Panc1 (cell line): ENCODE results near the gene RBM7. TPM values are rescaled to one million over a fixed set of nuclear protein-coding genes. Genes with fewer than 3 reads are reported as not detected.

ENCODE experiments used
- ATAC-seq: fragments of 200-7000 bp; cut with Tn5 transposase; 2 replicates; pipeline ENCODE4 v1.9.1; 2020; ENCODE audit warnings: mild to moderate bottlenecking, moderate library complexity
- BruUV-seq: library from RNA; stranded (reverse); fragments of 400-500 nt; replicated peaks from 2 replicates; lab custom pipeline; 2021; lab: Mats Ljungman, UMichigan
- CTCF ChIA-PET: fragments of 300-600 bp; sonication (Branson Sonifier 250); formaldehyde crosslinking; loops from one replicate; lab custom pipeline; 2022; ENCODE audit warnings: antibody characterized with exemption; lab: Charles Lee
- POLR2A ChIA-PET: fragments of 300-600 bp; sonication (Branson Sonifier 250); formaldehyde crosslinking; loops from one replicate; lab custom pipeline; 2022; ENCODE audit warnings: antibody characterized with exemption; lab: Charles Lee
- DNase-seq: peaks from one replicate; pipeline ENCODE4 v3.0.0-alpha.2; 2010; ENCODE audit warnings: low read depth, low spot score
- H3K27ac ChIP-seq: 2 replicates; pipeline ENCODE4 v1.5.1; 2011; ENCODE audit warnings: mild to moderate bottlenecking, low read length, inconsistent platforms
- H3K27me3 ChIP-seq: fragments of 200-500 bp; sonication (Bioruptor generic); 2 replicates; pipeline ENCODE4 v1.6.0; 2014; ENCODE audit warnings: low read length, inconsistent platforms; ENCODE audit not compliant: control insufficient read depth, insufficient read depth
- H3K36me3 ChIP-seq: fragments of 200-500 bp; sonication (Bioruptor generic); 2 replicates; pipeline ENCODE4 v1.5.1; 2014; ENCODE audit warnings: inconsistent platforms, mild to moderate bottlenecking, low read length, moderate library complexity; ENCODE audit not compliant: control insufficient read depth, insufficient read depth
- H3K4me1 ChIP-seq: 2 replicates; pipeline ENCODE4 v1.5.1; 2011; ENCODE audit warnings: inconsistent platforms, mild to moderate bottlenecking, low read length, moderate library complexity; ENCODE audit not compliant: control insufficient read depth, insufficient read depth
- H3K4me3 ChIP-seq, 2 experiments: 2 replicates each; pipeline ENCODE4 v1.5.1; 2011 to 2012; ENCODE audit warnings: low read depth in 2 of 2, low read length in 2 of 2, mild to moderate bottlenecking in 2 of 2, inconsistent platforms in 1 of 2, moderate library complexity in 1 of 2
- H3K9me3 ChIP-seq: fragments of 200-500 bp; sonication (Bioruptor generic); 2 replicates; pipeline ENCODE4 v1.5.1; 2014; ENCODE audit warnings: low read depth, mild to moderate bottlenecking, inconsistent platforms, low read length, moderate library complexity; ENCODE audit not compliant: control insufficient read depth, insufficient read depth
- POLR2AphosphoS5 ChIP-seq: IDR thresholded peaks from 2 replicates; pipeline ENCODE4 v1.6.1; 2012; ENCODE audit warnings: mild to moderate bottlenecking, low read depth, low read length, moderate library complexity
- SIN3A ChIP-seq: IDR thresholded peaks from 2 replicates; pipeline ENCODE4 v1.6.1; 2012; ENCODE audit warnings: low read depth, mild to moderate bottlenecking, low read length, moderate library complexity, borderline replicate concordance; ENCODE audit not compliant: insufficient read depth
- TCF7L2 ChIP-seq: IDR thresholded peaks from 2 replicates; pipeline ENCODE4 v1.6.1; 2011; ENCODE audit warnings: mild to moderate bottlenecking, low read depth, low read length, inconsistent platforms
- in situ Hi-C: cut with HindIII; loops from 2 replicates; pipeline ENCODE4 v1.10.0; 2016; ENCODE audit warnings: low sequenced_read_pairs, low pct_unique_long_range_greater_than_20kb
- intact Hi-C: fragments of 100-400 bp; cut with micrococcal nuclease; formaldehyde crosslinking; loops from one replicate; pipeline ENCODE4 v1.10.0; 2022; ENCODE audit not compliant: unreplicated experiment
- total RNA-seq: library from RNA; stranded (reverse); gene quantifications from one replicate; pipeline ENCODE4 v1.2.1, GENCODE V29; 2021; ENCODE audit not compliant: unreplicated experiment
- TF ChIP-seq, protein P1 (sequence below): fragments of 450-650 bp; IDR thresholded peaks from 2 replicates; pipeline ENCODE4 v1.5.1; 2017; ENCODE audit warnings: mild to moderate bottlenecking
- TF ChIP-seq, protein P2 (sequence below), 2 experiments: IDR thresholded peaks; 2 replicates each; pipeline ENCODE4 v1.6.1; 2011 to 2012; ENCODE audit warnings: low read depth in 2 of 2, control low read depth in 1 of 2, low read length in 1 of 2, mild to moderate bottlenecking in 1 of 2, moderate library complexity in 1 of 2; ENCODE audit not compliant: insufficient read depth in 1 of 2

RBM7 gene
- total RNA-seq, 1 experiment from 2014 or later: 35.2 TPM

DNA sequence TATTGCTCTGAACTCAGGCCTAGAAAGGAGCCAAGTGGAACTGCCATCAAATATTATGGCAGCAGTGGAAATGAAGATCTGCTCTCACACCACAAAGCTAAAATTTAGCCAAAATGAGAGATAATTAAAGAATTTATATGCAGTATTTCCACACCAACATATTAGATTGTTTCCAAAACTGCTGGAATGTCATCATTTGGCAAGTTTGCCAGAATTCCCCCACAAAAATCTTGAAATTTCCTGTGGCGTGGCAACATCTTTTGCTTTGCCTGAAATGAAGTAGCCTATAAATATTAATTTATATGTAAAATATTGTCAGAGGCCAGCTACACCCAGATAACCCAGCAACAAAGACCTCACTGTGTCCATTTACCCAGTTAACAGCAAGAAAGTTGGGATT, 13.9 kb upstream of the RBM7 start:
- BruUV-seq: no TSS peak
- intact Hi-C loops: no loop called here
- ChIA-PET POLR2A (no interaction called here), CTCF (interaction anchor here (0.6 kb wide), 1 partner anchor 1149 kb away, joined by 5 read pairs; no protein-coding TSS in a partner anchor)
- DNase-seq: no peak
- TF ChIP-seq POLR2AphosphoS5: no peak
- no peak for TF ChIP-seq TCF7L2
- TF ChIP-seq, protein P1, sequence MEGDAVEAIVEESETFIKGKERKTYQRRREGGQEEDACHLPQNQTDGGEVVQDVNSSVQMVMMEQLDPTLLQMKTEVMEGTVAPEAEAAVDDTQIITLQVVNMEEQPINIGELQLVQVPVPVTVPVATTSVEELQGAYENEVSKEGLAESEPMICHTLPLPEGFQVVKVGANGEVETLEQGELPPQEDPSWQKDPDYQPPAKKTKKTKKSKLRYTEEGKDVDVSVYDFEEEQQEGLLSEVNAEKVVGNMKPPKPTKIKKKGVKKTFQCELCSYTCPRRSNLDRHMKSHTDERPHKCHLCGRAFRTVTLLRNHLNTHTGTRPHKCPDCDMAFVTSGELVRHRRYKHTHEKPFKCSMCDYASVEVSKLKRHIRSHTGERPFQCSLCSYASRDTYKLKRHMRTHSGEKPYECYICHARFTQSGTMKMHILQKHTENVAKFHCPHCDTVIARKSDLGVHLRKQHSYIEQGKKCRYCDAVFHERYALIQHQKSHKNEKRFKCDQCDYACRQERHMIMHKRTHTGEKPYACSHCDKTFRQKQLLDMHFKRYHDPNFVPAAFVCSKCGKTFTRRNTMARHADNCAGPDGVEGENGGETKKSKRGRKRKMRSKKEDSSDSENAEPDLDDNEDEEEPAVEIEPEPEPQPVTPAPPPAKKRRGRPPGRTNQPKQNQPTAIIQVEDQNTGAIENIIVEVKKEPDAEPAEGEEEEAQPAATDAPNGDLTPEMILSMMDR: no peak
- TF ChIP-seq, protein P2, sequence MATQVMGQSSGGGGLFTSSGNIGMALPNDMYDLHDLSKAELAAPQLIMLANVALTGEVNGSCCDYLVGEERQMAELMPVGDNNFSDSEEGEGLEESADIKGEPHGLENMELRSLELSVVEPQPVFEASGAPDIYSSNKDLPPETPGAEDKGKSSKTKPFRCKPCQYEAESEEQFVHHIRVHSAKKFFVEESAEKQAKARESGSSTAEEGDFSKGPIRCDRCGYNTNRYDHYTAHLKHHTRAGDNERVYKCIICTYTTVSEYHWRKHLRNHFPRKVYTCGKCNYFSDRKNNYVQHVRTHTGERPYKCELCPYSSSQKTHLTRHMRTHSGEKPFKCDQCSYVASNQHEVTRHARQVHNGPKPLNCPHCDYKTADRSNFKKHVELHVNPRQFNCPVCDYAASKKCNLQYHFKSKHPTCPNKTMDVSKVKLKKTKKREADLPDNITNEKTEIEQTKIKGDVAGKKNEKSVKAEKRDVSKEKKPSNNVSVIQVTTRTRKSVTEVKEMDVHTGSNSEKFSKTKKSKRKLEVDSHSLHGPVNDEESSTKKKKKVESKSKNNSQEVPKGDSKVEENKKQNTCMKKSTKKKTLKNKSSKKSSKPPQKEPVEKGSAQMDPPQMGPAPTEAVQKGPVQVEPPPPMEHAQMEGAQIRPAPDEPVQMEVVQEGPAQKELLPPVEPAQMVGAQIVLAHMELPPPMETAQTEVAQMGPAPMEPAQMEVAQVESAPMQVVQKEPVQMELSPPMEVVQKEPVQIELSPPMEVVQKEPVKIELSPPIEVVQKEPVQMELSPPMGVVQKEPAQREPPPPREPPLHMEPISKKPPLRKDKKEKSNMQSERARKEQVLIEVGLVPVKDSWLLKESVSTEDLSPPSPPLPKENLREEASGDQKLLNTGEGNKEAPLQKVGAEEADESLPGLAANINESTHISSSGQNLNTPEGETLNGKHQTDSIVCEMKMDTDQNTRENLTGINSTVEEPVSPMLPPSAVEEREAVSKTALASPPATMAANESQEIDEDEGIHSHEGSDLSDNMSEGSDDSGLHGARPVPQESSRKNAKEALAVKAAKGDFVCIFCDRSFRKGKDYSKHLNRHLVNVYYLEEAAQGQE (IDR thresholded peaks at IDR 0.05; ENCODE audit: insufficient read depth in 1 of 2, low read depth in 2 of 2, low read length in 1 of 2): no peak
- TF ChIP-seq SIN3A: no peak
- Histone ChIP-seq H3K4me3 (no peak overlapping the region), H3K9me3 (no peaks in the 10 kb centered on the region), H3K27ac (no peak overlapping the region), H3K27me3 (no peaks in the 10 kb centered on the region), H3K4me1 (no peaks in the 10 kb centered on the region), H3K36me3 (no peaks in the 10 kb centered on the region)
- in situ Hi-C loops: no loop called here
- no peak for ATAC-seq

DNA sequence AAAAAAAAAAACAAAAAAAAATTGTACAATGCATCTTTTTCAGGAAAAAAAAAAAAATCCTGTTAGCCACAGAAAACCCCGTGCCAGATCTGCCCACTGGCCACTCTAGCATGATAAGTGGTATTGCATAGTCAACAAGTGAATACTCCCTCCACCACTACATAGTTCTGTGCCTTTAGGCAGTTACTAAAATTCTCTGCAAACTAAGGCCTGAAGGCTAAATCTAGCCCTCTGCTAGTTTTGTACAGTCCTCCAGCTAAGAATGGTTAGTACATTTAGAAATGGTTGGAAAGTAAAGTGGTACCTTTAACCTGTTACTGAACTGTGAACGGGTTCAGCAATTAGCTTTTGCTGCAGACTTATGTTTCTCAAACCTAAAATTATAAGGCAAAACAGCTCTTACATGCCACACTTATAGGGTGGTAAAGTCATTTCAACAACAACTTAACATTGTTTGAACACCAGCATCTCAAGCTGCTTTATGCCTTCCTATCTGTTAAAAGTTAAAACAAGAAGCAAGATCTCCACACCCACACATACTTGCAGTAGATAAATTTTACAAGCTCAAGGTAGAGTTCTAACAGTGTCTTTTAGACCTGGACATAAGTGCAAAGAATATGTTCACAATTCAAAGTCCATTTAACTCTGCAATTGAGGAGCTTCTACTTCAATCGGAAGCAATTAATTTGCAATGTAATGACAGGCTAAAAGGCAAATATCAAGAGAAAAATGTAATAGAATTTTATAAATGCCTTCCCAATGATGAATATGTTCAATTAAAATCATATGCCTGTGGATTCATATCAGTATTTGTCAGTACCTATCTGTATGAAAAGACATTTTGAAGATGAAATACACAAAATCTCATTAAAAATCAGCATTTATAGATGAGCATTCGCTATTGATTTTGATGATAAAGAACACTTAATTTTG, 7.5 kb upstream of the RBM7 start:
- no TSS peak for BruUV-seq
- H3K4me1 ChIP-seq: peaks cover under 1% of the 10 kb centered on the region; the same call in 1 of the 2 replicates
- no peaks in the 10 kb centered on the region for H3K36me3 ChIP-seq
- H3K4me3 ChIP-seq: no peak overlapping the region
- intact Hi-C loops: no loop called here
- no peak overlapping the region for H3K27ac ChIP-seq
- no peaks in the 10 kb centered on the region for H3K9me3 ChIP-seq
- ChIA-PET POLR2A (no interaction called here), CTCF (interaction anchor here (0.6 kb wide), 1 partner anchor 31 kb away, joined by 3 read pairs; no protein-coding TSS in a partner anchor)
- H3K27me3 ChIP-seq: peaks cover 3% of the 10 kb centered on the region; the same call in 1 of the 2 replicates
- in situ Hi-C loops: no loop called here
- TF ChIP-seq, protein P2 (IDR thresholded peaks at IDR 0.05; ENCODE audit: insufficient read depth in 1 of 2, low read depth in 2 of 2, low read length in 1 of 2): no peak
- TF ChIP-seq TCF7L2 (no peak), SIN3A (no peak), POLR2AphosphoS5 (no peak)
- TF ChIP-seq, protein P1: no peak
- DNase-seq: no peak
- no peak for ATAC-seq
